Measurements from ENCODE around the gene KRTAP10-7. TPM values are rescaled to one million over a fixed set of nuclear protein-coding genes. Genes with fewer than 3 reads are reported as not detected.
"Not testable (repeated sequence)": the region's sequence is repeated elsewhere in the genome, so short reads cannot be mapped to it uniquely, and the experiment has no call there.

Gene KRTAP10-7
- polyA plus RNA-seq, 1 experiment = not detected

DNA sequence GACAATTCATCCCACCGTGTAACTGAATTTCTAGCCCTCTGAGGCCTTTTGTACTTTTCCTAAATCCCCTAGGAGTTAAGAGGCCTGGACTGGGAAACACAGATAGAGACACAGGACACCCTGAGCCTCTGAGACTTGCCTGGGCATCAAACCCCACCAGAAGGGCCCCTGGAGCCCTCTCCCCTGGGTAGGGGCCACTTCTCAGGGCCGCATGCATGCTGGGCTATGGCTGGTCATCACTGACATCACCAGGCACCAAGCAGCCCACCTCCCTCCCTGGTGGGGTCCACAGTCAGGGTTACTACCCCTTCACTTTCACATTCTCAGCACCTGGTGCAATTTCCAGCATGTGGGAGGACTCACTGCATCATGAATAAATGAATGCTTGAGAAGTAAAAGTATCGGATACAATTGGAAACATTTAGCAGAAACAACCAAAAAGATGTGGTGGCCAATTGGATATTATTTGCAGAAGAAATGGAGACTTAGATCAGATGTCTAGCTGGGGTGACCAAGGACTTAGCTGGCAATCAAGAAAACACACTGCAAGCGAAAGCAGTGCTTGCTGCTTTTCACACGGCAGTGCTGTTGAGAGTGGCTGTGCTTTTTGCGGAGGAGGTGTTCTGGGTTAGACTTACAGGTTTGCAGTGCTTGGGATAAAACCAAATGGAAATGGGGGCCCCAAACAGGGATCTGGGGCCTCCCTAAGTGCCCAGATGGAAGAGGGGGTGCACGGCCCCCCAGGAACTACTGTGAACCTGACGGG, 950 bp upstream of the KRTAP10-7 start:
- DNase-seq (ENCODE audit: low read depth) = no peak
- CTCF ChIA-PET = no interaction called here
- POLR2A ChIA-PET = no interaction called here
- TF ChIP-seq, protein P1, sequence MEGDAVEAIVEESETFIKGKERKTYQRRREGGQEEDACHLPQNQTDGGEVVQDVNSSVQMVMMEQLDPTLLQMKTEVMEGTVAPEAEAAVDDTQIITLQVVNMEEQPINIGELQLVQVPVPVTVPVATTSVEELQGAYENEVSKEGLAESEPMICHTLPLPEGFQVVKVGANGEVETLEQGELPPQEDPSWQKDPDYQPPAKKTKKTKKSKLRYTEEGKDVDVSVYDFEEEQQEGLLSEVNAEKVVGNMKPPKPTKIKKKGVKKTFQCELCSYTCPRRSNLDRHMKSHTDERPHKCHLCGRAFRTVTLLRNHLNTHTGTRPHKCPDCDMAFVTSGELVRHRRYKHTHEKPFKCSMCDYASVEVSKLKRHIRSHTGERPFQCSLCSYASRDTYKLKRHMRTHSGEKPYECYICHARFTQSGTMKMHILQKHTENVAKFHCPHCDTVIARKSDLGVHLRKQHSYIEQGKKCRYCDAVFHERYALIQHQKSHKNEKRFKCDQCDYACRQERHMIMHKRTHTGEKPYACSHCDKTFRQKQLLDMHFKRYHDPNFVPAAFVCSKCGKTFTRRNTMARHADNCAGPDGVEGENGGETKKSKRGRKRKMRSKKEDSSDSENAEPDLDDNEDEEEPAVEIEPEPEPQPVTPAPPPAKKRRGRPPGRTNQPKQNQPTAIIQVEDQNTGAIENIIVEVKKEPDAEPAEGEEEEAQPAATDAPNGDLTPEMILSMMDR (IDR thresholded peaks at IDR 0.05; ENCODE audit: insufficient read depth, low read depth, low read length) = no peak
- no peak overlapping the region for H3K4me3 ChIP-seq (ENCODE audit: low read depth, low read length)
- peaks cover 4% of the 10 kb centered on the region for H3K27me3 ChIP-seq (ENCODE audit: control insufficient read depth, insufficient read depth, low read length)
- H3K36me3 ChIP-seq (ENCODE audit: control insufficient read depth, insufficient read depth, low read length) = no peaks in the 10 kb centered on the region

DNA sequence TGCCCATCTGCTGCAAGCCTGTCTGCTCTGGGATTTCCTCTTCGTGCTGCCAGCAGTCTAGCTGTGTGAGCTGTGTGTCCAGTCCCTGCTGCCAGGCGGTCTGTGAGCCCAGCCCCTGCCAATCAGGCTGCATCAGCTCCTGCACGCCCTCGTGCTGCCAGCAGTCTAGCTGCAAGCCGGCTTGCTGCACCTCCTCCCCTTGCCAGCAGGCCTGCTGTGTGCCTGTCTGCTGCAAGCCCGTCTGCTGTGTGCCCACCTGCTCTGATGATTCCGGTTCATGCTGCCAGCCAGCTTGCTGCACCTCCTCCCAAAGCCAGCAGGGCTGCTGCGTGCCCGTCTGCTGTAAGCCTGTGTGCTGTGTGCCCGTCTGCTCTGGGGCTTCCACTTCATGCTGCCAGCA, 694 bp downstream of the KRTAP10-7 start:
- DNase-seq (ENCODE audit: low read depth); POLR2A ChIA-PET; CTCF ChIA-PET; H3K4me3 ChIP-seq (ENCODE audit: low read depth, low read length); H3K27me3 ChIP-seq (ENCODE audit: control insufficient read depth, insufficient read depth, low read length); H3K36me3 ChIP-seq (ENCODE audit: control insufficient read depth, insufficient read depth, low read length): not testable (repeated sequence)

GRCh38 chr21:44601596-44602462, 1.4 kb downstream of the KRTAP10-7 start:
- Histone ChIP-seq H3K4me3 (ENCODE audit: low read depth, low read length) (no peak overlapping the region), H3K27me3 (ENCODE audit: control insufficient read depth, insufficient read depth, low read length) (no peaks in the 10 kb centered on the region), H3K36me3 (ENCODE audit: control insufficient read depth, insufficient read depth, low read length) (no peaks in the 10 kb centered on the region)
- CTCF ChIA-PET = no interaction called here
- POLR2A ChIA-PET = no interaction called here
- no peak for DNase-seq (ENCODE audit: low read depth)
- TF ChIP-seq, protein P1 (IDR thresholded peaks at IDR 0.05; ENCODE audit: insufficient read depth, low read depth, low read length) = no peak

DNA sequence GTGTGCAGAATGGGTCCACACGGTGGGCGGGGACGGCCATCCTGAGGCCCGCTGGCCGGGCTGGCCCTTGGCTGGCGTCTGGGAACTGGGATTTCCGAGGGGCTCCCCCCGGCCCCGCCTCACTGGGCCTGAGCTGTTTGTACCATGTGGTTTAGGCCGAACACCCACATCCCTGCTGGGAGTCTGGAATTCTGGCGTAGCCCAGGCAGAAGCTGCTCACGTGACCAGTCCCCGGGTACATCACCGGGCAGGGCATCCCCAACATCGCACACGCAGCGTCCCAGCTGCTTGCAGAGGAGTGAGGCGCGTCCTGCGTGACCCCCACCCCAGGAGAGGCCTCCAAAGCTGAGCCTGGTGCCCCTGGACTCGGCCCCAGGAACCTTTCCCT, 2.1 kb downstream of the KRTAP10-7 start:
- no peak for DNase-seq (ENCODE audit: low read depth)
- TF ChIP-seq, protein P1 (IDR thresholded peaks at IDR 0.05; ENCODE audit: insufficient read depth, low read depth, low read length) = no peak
- H3K27me3 ChIP-seq (ENCODE audit: control insufficient read depth, insufficient read depth, low read length) = no peaks in the 10 kb centered on the region
- ChIA-PET CTCF (no interaction called here), POLR2A (no interaction called here)
- no peaks in the 10 kb centered on the region for H3K36me3 ChIP-seq (ENCODE audit: control insufficient read depth, insufficient read depth, low read length)
- no peak overlapping the region for H3K4me3 ChIP-seq (ENCODE audit: low read depth, low read length)

- H3K36me3 ChIP-seq (ENCODE audit: control insufficient read depth, insufficient read depth, low read length) = no peaks in the 10 kb centered on the region
- no peak overlapping the region for H3K4me3 ChIP-seq (ENCODE audit: low read depth, low read length)
- no peaks in the 10 kb centered on the region for H3K27me3 ChIP-seq (ENCODE audit: control insufficient read depth, insufficient read depth, low read length)
- DNase-seq (ENCODE audit: low read depth) = no peak
- ChIA-PET POLR2A (no interaction called here), CTCF (no interaction called here)
- TF ChIP-seq, protein P1 (IDR thresholded peaks at IDR 0.05; ENCODE audit: insufficient read depth, low read depth, low read length) = no peak
Measured at GRCh38 chr21:44603109-44603875, 2.9 kb downstream of the KRTAP10-7 start.
